Mammary microvascular endothelial cell (primary cell): Measurements from ENCODE around the gene ELAC1. TPM values are rescaled to one million over a fixed set of nuclear protein-coding genes. Genes with fewer than 3 reads are reported as not detected.

Experiments used
- total RNA-seq: library from RNA; depleted of rRNA; stranded (reverse); fragments of >200 nt; gene quantifications from 2 replicates; pipeline ENCODE4 v1.2.3, GENCODE V29; 2015

ELAC1 gene, protein sequence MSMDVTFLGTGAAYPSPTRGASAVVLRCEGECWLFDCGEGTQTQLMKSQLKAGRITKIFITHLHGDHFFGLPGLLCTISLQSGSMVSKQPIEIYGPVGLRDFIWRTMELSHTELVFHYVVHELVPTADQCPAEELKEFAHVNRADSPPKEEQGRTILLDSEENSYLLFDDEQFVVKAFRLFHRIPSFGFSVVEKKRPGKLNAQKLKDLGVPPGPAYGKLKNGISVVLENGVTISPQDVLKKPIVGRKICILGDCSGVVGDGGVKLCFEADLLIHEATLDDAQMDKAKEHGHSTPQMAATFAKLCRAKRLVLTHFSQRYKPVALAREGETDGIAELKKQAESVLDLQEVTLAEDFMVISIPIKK
- total RNA-seq = 3.5 and 8.5 TPM in 2 replicates

DNA sequence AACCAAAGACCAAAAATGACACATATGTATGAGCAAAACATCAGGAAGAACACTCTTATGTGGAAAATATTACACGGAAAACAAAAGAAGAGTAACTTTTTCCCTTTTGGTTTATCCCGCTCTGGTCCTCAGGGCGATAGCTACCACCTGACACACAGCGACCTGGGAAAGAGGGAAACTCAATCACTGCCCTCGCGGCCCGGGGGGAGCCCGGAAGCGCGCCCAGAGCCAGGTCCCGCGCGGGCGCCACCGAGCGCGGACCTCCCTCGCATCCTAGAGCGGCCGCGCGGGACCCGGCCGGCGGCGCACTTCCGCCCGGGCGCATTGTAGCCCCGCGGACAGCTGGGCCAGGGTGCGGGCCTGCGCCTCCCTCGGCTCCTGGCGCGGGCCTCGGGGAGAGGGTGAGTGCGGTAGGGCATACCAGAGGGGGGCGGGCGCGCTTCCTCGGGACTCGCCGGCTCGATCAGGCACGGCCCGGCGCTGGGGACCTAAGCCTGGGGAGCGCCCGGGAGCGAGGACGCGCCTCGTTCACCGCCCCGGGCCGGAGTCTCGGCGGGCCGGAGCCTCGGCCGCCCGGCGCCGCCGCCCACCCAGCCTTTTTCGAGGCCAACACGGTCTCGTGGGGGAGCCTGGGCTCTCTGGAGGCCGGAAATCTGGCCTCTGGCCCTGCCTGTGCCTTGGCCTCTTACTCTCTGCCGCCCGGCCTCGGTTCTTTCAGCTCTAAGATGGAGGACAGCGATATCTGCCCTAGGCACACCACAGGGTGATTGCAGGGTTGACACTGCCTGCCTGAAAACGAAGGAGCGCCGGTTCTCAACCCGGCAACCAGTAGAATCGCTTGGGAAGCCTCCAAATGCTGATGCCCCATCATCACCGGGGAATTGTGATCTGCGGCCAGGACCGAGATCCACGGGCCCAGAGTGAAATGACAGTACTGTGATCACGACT is at the start of gene ELAC1:
TSS of gene ELAC1 (plus strand) at position 327 of the 948 bp plus-strand sequence. CDS start 6,365 bp downstream, outside the sequence.

DNA sequence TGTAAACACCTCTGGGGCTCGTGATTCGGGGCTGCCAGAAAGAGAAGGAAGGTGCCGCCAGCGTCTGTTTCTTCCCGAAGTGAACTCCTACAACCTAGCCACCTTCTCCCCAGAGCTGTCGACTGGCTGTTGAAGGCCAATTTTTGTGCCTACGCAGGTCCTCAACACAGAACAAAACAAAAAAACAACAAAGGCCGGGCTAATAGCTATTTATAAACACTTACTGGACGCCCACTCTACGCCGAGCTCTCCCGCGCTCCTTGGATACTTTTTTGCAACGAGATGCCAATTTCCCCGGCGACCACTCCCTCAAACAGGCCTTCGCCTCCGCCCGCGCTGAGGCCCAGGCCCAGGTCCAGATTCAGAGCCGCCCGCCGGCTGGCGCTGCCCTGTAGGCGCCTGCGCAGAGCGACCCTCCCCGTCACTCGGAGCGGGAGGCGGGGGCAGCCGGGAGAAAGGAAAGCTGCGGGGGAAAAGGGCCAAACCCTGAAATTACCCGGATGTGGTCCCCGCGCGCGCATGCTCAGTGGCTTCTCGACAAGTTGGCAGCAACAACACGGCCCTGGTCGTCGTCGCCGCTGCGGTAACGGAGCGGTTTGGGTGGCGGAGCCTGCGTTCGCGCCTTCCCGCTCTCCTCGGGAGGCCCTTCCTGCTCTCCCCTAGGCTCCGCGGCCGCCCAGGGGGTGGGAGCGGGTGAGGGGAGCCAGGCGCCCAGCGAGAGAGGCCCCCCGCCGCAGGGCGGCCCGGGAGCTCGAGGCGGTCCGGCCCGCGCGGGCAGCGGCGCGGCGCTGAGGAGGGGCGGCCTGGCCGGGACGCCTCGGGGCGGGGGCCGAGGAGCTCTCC is 62.1 kb downstream of the ELAC1 start, which contains the start of gene SMAD4:
TSS of gene SMAD4 (plus strand) at position 520 of the 843 bp plus-strand sequence. CDS start 16,834 bp downstream, outside the sequence.

Other genes starting within 250 kb of the ELAC1 start
- gene MRO, start 148.0 kb upstream of the ELAC1 start, total RNA-seq = not detected in 2 replicates
- 48.8 and 52.2 TPM in 2 replicates for gene ME2, start 88.9 kb upstream of the ELAC1 start, total RNA-seq
- 63.1 and 76.5 TPM in 2 replicates for gene SMAD4, start 62.2 kb downstream of the ELAC1 start, total RNA-seq
- 26.4 and 29.4 TPM in 2 replicates for gene MEX3C, start 229.6 kb downstream of the ELAC1 start, total RNA-seq